HG03139 (cell line): ENCODE data around the gene C1QTNF1.
A peak's percentile ranks its signal among the peaks of the same experiment; 100 is the strongest.
"Not testable (repeated sequence)": the region's sequence is repeated elsewhere in the genome, so short reads cannot be mapped to it uniquely, and the experiment has no call there.

Experiments used
- ATAC-seq: cut with Tn5 transposase; IDR thresholded peaks from one replicate; pipeline ENCODE4 v1.9.1; 2021; ENCODE audit not compliant: unreplicated experiment

The C1QTNF1 gene

GRCh38 chr17:79051306-79051705 is 27.3 kb downstream of the C1QTNF1 start:
- no peak for ATAC-seq

- ATAC-seq = no peak
Measured at GRCh38 chr17:79052131-79052530, 28.2 kb downstream of the C1QTNF1 start.

- ATAC-seq = no peak
Measured at GRCh38 chr17:79053251-79053925, 29.4 kb downstream of the C1QTNF1 start.

- ATAC-seq = no peak
Measured at GRCh38 chr17:79054200-79054960, 30.4 kb downstream of the C1QTNF1 start.

- no peak for ATAC-seq
Measured at GRCh38 chr17:79055197-79055596, 31.2 kb downstream of the C1QTNF1 start.

GRCh38 chr17:79057737-79058385 is 33.9 kb downstream of the C1QTNF1 start:
- no peak for ATAC-seq

GRCh38 chr17:79062691-79063090 is 38.7 kb downstream of the C1QTNF1 start:
- no peak for ATAC-seq

GRCh38 chr17:79064026-79064425 is 40.1 kb downstream of the C1QTNF1 start:
- no peak for ATAC-seq

GRCh38 chr17:79065105-79065670 is 41.2 kb downstream of the C1QTNF1 start:
- no peak for ATAC-seq

GRCh38 chr17:79066963-79067362 is 43.0 kb downstream of the C1QTNF1 start:
- ATAC-seq = no peak

GRCh38 chr17:79070266-79070880 is 46.4 kb downstream of the C1QTNF1 start:
- no peak for ATAC-seq

- ATAC-seq = no peak
Measured at GRCh38 chr17:79071161-79071740, 47.3 kb downstream of the C1QTNF1 start.

GRCh38 chr17:79072544-79072943 is 48.6 kb downstream of the C1QTNF1 start:
- ATAC-seq = no peak

GRCh38 chr17:79073016-79073705 is 49.2 kb downstream of the C1QTNF1 start:
- ATAC-seq = no peak

GRCh38 chr17:79073706-79074088 is 49.7 kb downstream of the C1QTNF1 start:
- no peak for ATAC-seq

- ATAC-seq = not testable (repeated sequence)
Measured at GRCh38 chr17:79074121-79074648, 50.2 kb downstream of the C1QTNF1 start.

GRCh38 chr17:79074649-79075445 is 50.9 kb downstream of the C1QTNF1 start, which contains the start of gene ENGASE:
Gene ENGASE, plus strand, starts transcription at chr17:79074824. Its CDS starts 121 bp downstream, at chr17:79074945.
- peak; percentile 90 for ATAC-seq

- peak; percentile 17 for ATAC-seq
Measured at GRCh38 chr17:79075446-79075750, 51.4 kb downstream of the C1QTNF1 start.

GRCh38 chr17:79075861-79076406 is 52.0 kb downstream of the C1QTNF1 start:
- no peak for ATAC-seq
